Right renal pelvis (tissue), 4 donors: Measurements from ENCODE around the gene SLC12A8. TPM values are rescaled to one million over a fixed set of nuclear protein-coding genes. Genes with fewer than 3 reads are reported as not detected.

Experiments used
- DNase-seq, 4 donors: peaks; one replicate each; pipeline ENCODE4 v3.0.0-alpha.2; 2013; ENCODE audit warnings: low read depth in 4 of 4, low spot score in 3 of 4, missing footprints in 1 of 4
- polyA plus RNA-seq, 4 donors: library from polyadenylated mRNA; unstranded; fragments of 120-200 nt; gene quantifications; one replicate each; pipeline ENCODE4 v1.2.1, GENCODE V29; 2013; ENCODE audit not compliant: insufficient read length in 4 of 4

Gene SLC12A8
- polyA plus RNA-seq, 4 donors: 5.6 to 6.9 (median 6.1) TPM

DNA sequence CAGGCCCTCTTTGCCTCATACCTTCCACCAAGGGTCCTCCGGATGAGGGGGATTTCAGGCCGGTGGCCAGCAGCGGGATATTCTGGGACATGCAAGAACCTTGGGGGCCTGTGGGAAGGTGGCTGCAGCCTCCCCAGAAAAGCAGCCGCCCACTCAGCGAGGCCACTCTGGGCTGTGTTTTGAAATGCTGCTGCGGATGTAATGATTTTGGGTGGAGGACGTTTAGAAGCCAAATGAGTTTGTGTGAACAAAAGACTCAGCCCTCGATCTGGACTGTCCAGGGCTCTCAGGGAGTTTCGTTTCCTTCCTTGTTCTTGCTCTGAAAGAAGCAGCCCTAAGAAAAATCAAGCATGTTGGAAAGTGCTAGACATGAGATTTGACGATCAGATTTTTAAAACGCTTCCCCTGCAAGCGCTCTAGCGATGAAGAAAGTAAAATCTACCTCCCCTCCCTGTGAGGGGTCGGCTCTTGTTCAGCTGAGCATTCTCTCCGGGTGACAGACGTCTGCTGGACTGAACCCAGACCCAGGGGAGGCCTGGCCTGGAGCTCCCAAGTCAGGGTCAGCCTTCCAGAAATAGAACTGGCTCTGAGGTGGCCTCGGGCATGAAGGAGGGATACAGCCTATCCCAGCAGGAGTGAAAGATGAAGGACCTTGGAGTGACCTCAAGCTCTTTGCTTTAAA, 169.7 kb downstream of the SLC12A8 start:
- no peak for DNase-seq

DNA sequence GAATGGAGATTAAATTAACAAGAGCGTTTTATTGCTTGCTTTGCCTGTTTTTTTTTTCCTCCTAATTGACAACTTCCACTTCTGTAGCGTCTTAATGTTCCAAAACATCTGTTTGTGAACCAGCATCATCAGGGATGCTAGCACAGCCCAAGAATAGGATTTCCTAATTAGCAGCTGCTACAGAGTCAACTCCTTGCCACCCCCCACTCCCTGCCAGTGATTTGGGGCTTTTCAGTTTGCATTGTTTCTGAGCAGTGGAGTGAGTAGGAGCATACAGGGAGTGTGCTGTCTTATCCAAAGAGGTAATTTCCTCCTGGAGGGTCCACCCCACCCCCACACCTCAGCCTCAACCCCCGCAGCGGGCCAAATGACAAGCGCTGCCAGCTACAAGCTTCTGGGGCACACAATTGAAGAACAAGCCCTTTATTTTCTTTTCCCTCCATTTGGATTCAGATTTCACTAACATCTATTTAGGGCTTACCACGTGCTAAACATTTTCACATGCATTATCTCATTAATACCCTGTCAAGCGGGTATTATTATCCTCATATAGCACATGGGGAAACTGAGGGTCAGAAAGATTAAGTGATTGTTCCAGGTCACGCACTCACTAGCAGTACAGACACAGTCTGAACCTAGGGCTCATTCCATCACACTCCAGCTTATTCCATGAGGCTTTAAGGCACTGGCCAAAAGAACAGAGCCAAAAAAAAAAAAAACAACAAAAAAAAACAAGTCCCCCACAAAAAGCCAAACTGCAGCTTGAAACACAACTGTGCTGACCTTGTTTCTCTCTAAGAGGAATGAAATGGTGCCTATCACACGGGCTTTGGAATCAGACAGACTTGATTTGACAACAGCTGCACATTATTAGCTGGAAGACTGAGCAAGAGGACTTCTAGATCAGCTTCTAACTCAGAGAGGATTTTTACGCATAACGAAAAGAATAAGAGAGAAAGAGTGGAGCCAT, 173.1 kb downstream of the SLC12A8 start:
- DNase-seq: no peak

DNA sequence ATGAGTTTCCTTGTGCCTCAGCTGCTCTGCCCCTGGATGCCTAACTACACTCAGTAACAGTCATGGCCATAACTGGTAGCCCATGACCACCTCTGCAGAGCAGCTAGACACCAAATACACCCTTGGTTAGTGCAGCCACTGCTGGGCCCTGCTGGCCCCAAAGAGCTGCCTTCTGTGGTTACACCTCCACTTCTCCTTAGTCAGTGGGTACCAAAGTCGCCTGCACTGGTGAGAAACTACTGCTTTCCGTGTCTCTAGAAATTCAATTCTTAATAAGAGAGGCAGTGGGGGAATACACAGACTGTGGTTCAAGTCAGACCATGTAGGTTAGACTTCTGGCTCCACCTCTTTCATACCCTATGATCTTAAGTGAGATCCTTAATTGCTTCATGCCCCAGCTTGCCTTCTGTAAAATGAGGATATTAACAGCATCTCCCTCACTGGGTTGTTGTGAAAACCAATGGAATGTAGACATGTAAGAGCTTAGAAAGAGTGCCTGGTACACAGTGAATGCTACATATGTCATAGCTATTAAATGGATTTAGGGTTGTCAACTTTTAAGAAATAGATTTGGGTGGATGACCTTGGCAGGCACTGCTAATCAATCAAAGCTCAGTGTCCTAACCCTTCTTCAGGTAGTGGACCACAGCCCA, 174.9 kb downstream of the SLC12A8 start:
- no peak for DNase-seq

DNA sequence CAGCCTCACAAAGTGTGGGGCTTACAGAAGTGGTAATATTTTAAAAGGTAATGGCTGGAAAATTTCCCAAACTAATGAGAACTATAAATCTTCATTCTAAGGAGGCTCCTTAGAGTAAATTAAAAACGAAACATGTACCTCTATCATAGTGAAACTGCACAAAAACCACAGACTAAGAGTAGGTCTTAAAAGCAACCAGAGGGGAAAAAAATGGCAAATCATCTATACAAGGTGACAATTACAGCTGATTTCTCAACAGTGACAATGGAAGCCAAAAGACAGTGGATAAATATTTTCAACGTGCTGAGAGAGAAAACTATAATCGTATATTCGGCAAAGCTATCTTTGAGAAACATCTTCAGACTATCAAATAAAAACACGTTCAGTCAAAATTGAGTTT, 177.3 kb downstream of the SLC12A8 start:
- DNase-seq: no peak

DNA sequence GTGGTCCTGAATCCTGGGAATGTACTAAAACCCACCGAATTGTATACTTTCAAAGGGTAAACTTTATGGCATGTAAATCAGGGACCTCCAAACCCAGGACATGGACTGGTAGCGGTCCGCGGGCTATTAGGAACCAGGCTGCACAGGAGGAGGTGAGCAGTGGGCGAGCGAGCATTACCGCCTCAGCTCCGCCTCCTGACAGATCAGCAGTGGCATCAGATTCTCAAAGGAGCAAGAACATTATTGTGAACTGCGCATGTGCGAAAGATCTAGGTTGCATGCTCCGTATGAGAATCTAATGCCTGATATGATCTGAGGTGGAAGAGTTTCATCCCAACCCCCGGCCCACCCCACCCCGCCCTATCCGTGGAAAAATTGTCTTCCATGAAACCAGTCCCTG, 178.9 kb downstream of the SLC12A8 start:
- DNase-seq: no peak

DNA sequence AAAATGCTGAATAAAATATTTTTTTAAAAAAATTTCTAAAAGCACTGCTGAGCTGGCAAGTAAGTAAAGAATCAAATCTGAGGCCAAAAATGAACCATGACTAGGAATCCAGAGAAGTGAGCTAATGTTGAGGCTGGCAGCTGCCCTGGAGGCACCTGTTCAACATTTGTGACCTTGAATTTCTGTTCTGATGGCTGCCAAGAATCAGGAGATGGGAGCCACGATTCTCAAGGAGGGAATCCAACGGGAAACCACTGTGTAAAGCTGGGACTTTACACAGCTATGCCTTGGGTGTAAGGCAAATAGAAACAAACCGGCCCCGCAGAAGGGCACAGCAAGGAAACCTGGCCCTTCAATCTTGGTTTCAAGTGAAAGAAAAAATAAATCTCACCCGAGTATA, 179.4 kb downstream of the SLC12A8 start:
- no peak for DNase-seq

DNA sequence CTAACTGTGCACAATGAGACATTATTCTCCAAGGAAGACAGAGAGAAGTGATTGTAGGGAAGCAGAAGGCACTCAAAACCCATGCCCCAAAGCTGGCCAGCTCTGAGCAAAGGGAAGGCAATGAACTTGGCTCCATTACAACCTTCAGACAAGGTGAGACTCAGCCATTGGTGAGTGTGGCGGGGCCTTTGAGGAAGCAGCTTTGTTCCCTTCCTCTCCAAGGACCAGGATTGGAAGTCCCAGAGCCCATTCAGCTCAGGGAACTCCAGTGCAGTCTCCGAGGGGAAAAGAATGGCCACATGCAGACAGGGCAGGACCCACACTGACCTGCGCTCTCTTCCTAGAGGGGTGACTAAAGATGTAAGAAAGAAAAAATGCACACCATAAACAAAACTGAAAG, 179.9 kb downstream of the SLC12A8 start:
- no peak for DNase-seq

Other genes with a start within 250 kb of the SLC12A8 start
- 10 to 100 TPM; 29.0 to 33.0 (median 31.0) TPM for gene HEG1, start 156.8 kb downstream of the SLC12A8 start, polyA plus RNA-seq
- gene ZNF148, start 162.6 kb upstream of the SLC12A8 start, polyA plus RNA-seq: 10 to 100 TPM; 37.8 to 49.8 (median 48.7) TPM